Upper lobe of right lung (tissue), 1 donor: ENCODE results near the gene SNTG2. TPM values are rescaled to one million over a fixed set of nuclear protein-coding genes. Genes with fewer than 3 reads are reported as not detected.

ENCODE experiments used
- ATAC-seq: fragments of 200-7000 bp; cut with Tn5 transposase; one replicate; pipeline ENCODE4 v1.9.1; 2020; ENCODE audit warnings: mild to moderate bottlenecking, moderate library complexity
- DNase-seq: peaks from one replicate; pipeline ENCODE4 v3.0.0-alpha.2; 2020
- H3K27ac ChIP-seq: fragments of 200-600 bp; one replicate; pipeline ENCODE4 v1.8.0; 2022
- H3K27me3 ChIP-seq: fragments of 200-600 bp; one replicate; pipeline ENCODE4 v1.8.0; 2022; ENCODE audit warnings: mild to moderate bottlenecking
- H3K36me3 ChIP-seq: fragments of 200-600 bp; one replicate; pipeline ENCODE4 v1.8.0; 2022
- H3K4me1 ChIP-seq: fragments of 200-600 bp; one replicate; pipeline ENCODE4 v1.8.0; 2022
- H3K4me3 ChIP-seq: fragments of 200-600 bp; one replicate; pipeline ENCODE4 v1.8.0; 2022; ENCODE audit warnings: mild to moderate bottlenecking
- H3K9me3 ChIP-seq: fragments of 200-600 bp; one replicate; pipeline ENCODE4 v1.8.0; 2022
- CTCF ChIP-seq: fragments of 200-600 bp; IDR thresholded peaks from one replicate; pipeline ENCODE4 v1.8.0; 2022; ENCODE audit warnings: antibody characterized with exemption
- intact Hi-C: fragments of 100-400 bp; cut with DNase I; formaldehyde crosslinking; loops from one replicate; pipeline ENCODE4 v1.11.0; 2022
- total RNA-seq: library from RNA; stranded (reverse); fragmentation: NEBNext Ultra II Directional; extraction: Animal tissue kit (Norgen Biotek cat#: 25700); gene quantifications from one replicate; pipeline ENCODE4 v1.2.1, GENCODE V29; 2021
- donor health status: DM: no; HTN: yes; CAD: no; lungs with severe emphysema.

The SNTG2 gene
- total RNA-seq, 1 donor from 2014 or later, result 3.6 TPM

- peaks cover 10% of the 10 kb centered on the region for H3K4me1 ChIP-seq
- DNase-seq (no peak), ATAC-seq (no peak)
- H3K4me3 ChIP-seq, result no peak overlapping the region
- no peaks in the 10 kb centered on the region for H3K9me3 ChIP-seq
- H3K36me3 ChIP-seq, result no peaks in the 10 kb centered on the region
- intact Hi-C loops, result no loop called here
- TF ChIP-seq CTCF, result no peak
- no peak overlapping the region for H3K27ac ChIP-seq
- H3K27me3 ChIP-seq, result peaks cover 42% of the 10 kb centered on the region
Measured at GRCh38 chr2:954687-955000, 4.0 kb downstream of the SNTG2 start.

GRCh38 chr2:955829-956731, 5.4 kb downstream of the SNTG2 start:
- Histone ChIP-seq H3K36me3 (no peaks in the 10 kb centered on the region), H3K27ac (no peak overlapping the region), H3K9me3 (no peaks in the 10 kb centered on the region), H3K4me3 (no peak overlapping the region), H3K4me1 (peaks cover 4% of the 10 kb centered on the region), H3K27me3 (peaks cover 30% of the 10 kb centered on the region)
- DNase-seq (no peak), ATAC-seq (peak; percentile 39)
- intact Hi-C loops, result no loop called here
- TF ChIP-seq CTCF, result no peak

- TF ChIP-seq CTCF, result no peak
- Histone ChIP-seq H3K27me3 (peaks cover 5% of the 10 kb centered on the region), H3K27ac (no peak overlapping the region), H3K4me1 (no peaks in the 10 kb centered on the region), H3K9me3 (no peaks in the 10 kb centered on the region), H3K36me3 (no peaks in the 10 kb centered on the region), H3K4me3 (no peak overlapping the region)
- DNase-seq (no peak), ATAC-seq (no peak)
- intact Hi-C loops, result no loop called here
Measured at GRCh38 chr2:959457-959856, 8.8 kb downstream of the SNTG2 start.

- ATAC-seq, result no peak
- Histone ChIP-seq H3K4me3 (no peak overlapping the region), H3K27ac (no peak overlapping the region), H3K27me3 (peaks cover 5% of the 10 kb centered on the region), H3K4me1 (no peaks in the 10 kb centered on the region), H3K9me3 (no peaks in the 10 kb centered on the region), H3K36me3 (no peaks in the 10 kb centered on the region)
- no peak for DNase-seq
- TF ChIP-seq CTCF, result no peak
- intact Hi-C loops, result no loop called here
Measured at GRCh38 chr2:960061-960736, 9.6 kb downstream of the SNTG2 start.

- H3K36me3 ChIP-seq, result no peaks in the 10 kb centered on the region
- H3K4me3 ChIP-seq, result no peak overlapping the region
- DNase-seq, result no peak
- no peaks in the 10 kb centered on the region for H3K4me1 ChIP-seq
- no peak for ATAC-seq
- H3K27me3 ChIP-seq, result peaks cover under 1% of the 10 kb centered on the region
- intact Hi-C loops, result no loop called here
- H3K27ac ChIP-seq, result no peak overlapping the region
- TF ChIP-seq CTCF, result no peak
- no peaks in the 10 kb centered on the region for H3K9me3 ChIP-seq
Measured at GRCh38 chr2:961786-962185, 11.1 kb downstream of the SNTG2 start.
